ENCODE data around the gene MYL9. TPM values are rescaled to one million over a fixed set of nuclear protein-coding genes. Genes with fewer than 3 reads are reported as not detected.
"Not testable (repeated sequence)": the region's sequence is repeated elsewhere in the genome, so short reads cannot be mapped to it uniquely, and the experiment has no call there.

Gene MYL9
- total RNA-seq, 4 donors from 2014 or later: 7.3 to 59.4 (median 20.8) TPM

GRCh38 chr20:36507746-36508145, 33.6 kb upstream of the MYL9 start:
- Histone ChIP-seq H3K36me3 (peaks cover 0 to 69% of the 10 kb centered on the region in 2 donors), H3K4me1 (no peaks in the 10 kb centered on the region), H3K9me3 (no peaks in the 10 kb centered on the region), H3K27me3 (no peaks in the 10 kb centered on the region), H3K4me3 (no peak overlapping the region), H3K27ac (no peak overlapping the region)
- DNase-seq: no peak
- intact Hi-C loops (cut with DNase I; ENCODE audit: low total_unique reads) (no loop called here), in situ Hi-C loops (cut with MboI; ENCODE audit: low sequenced_read_pairs in 4 of 4) (no loop called here)
- no peak for ATAC-seq
- TF ChIP-seq CTCF (IDR thresholded peaks at IDR 0.05 in 4 of 5, conservative IDR thresholded peaks at IDR 0.05 in 1 of 5): no peak
- TF ChIP-seq POLR2A (IDR thresholded peaks at IDR 0.05): no peak

- DNase-seq (no peak), ATAC-seq (no peak)
- Histone ChIP-seq H3K36me3 (peaks cover 0 to 50% of the 10 kb centered on the region in 2 donors), H3K4me1 (no peaks in the 10 kb centered on the region), H3K9me3 (no peaks in the 10 kb centered on the region), H3K4me3 (no peak overlapping the region), H3K27ac (no peak overlapping the region), H3K27me3 (no peaks in the 10 kb centered on the region)
- TF ChIP-seq POLR2A (IDR thresholded peaks at IDR 0.05) (no peak), CTCF (IDR thresholded peaks at IDR 0.05 in 4 of 5, conservative IDR thresholded peaks at IDR 0.05 in 1 of 5) (no peak)
- intact Hi-C loops (cut with DNase I; ENCODE audit: low total_unique reads) (no loop called here), in situ Hi-C loops (cut with MboI; ENCODE audit: low sequenced_read_pairs in 4 of 4) (no loop called here)
Measured at GRCh38 chr20:36519012-36519719, 22.2 kb upstream of the MYL9 start.

- TF ChIP-seq POLR2A (IDR thresholded peaks at IDR 0.05): no peak
- no peak for TF ChIP-seq CTCF (IDR thresholded peaks at IDR 0.05 in 4 of 5, conservative IDR thresholded peaks at IDR 0.05 in 1 of 5)
- H3K27me3 ChIP-seq: no peaks in the 10 kb centered on the region
- intact Hi-C loops (cut with DNase I; ENCODE audit: low total_unique reads) (no loop called here), in situ Hi-C loops (cut with MboI; ENCODE audit: low sequenced_read_pairs in 4 of 4) (no loop called here)
- DNase-seq (no peak), ATAC-seq (no peak)
- no peaks in the 10 kb centered on the region for H3K9me3 ChIP-seq
- no peaks in the 10 kb centered on the region for H3K4me1 ChIP-seq
- H3K27ac ChIP-seq: no peak overlapping the region
- H3K36me3 ChIP-seq: peaks cover 0 to 56% of the 10 kb centered on the region in 2 donors
- H3K4me3 ChIP-seq: no peak overlapping the region
Measured at GRCh38 chr20:36519944-36520343, 21.4 kb upstream of the MYL9 start.

GRCh38 chr20:36521526-36521925, 19.8 kb upstream of the MYL9 start:
- no peaks in the 10 kb centered on the region for H3K4me1 ChIP-seq
- no peaks in the 10 kb centered on the region for H3K27me3 ChIP-seq
- in situ Hi-C loops (cut with MboI; ENCODE audit: low sequenced_read_pairs in 4 of 4) (no loop called here), intact Hi-C loops (cut with DNase I; ENCODE audit: low total_unique reads) (no loop called here)
- no peak for TF ChIP-seq POLR2A (IDR thresholded peaks at IDR 0.05)
- no peak for TF ChIP-seq CTCF (IDR thresholded peaks at IDR 0.05 in 4 of 5, conservative IDR thresholded peaks at IDR 0.05 in 1 of 5)
- DNase-seq (no peak), ATAC-seq (no peak)
- peaks cover 0 to 60% of the 10 kb centered on the region in 2 donors for H3K36me3 ChIP-seq
- no peaks in the 10 kb centered on the region for H3K9me3 ChIP-seq
- no peak overlapping the region for H3K4me3 ChIP-seq
- no peak overlapping the region for H3K27ac ChIP-seq

GRCh38 chr20:36522412-36522811, 18.9 kb upstream of the MYL9 start:
- H3K27ac ChIP-seq; in situ Hi-C loops (cut with MboI; ENCODE audit: low sequenced_read_pairs in 4 of 4); ATAC-seq; H3K4me3 ChIP-seq; H3K9me3 ChIP-seq; intact Hi-C loops (cut with DNase I; ENCODE audit: low total_unique reads); H3K27me3 ChIP-seq; H3K4me1 ChIP-seq: not testable (repeated sequence)
- peaks cover 0 to 69% of the 10 kb centered on the region in 2 donors for H3K36me3 ChIP-seq
- DNase-seq: peak in 1 of 2 donors; percentile 4
